ENCODE data around the gene OTP. TPM values are rescaled to one million over a fixed set of nuclear protein-coding genes. Genes with fewer than 3 reads are reported as not detected.

The OTP gene
- polyA plus RNA-seq, 2 of the 4 experiments (the other 2 are of a cell fraction), result 0.01 to 0.03 TPM

GRCh38 chr5:77635917-77636640, 2.4 kb downstream of the OTP start:
- DNase-seq (ENCODE audit: low read depth in 1 of 2, low spot score in 1 of 2) (no peak), ATAC-seq (no peak), FAIRE-seq (no peak)
- Histone ChIP-seq H3K4me2 (no peak overlapping the region), H3K4me1 (peaks cover 8% of the 10 kb centered on the region; the same call in 2 of the 3 replicates), H3K9me3 (no peaks in the 10 kb centered on the region), H3K4me3 (no peak overlapping the region), H3K27ac (no peak overlapping the region)
- CTCF ChIA-PET, result interaction anchor here (0.6 to 2.5 kb wide), 3 partner anchors 11 to 591 kb away, joined by 3 to 13 read pairs (median 3); no protein-coding TSS in a partner anchor
- POLR2A ChIA-PET, result no interaction called here
- TF ChIP-seq ZFP36 (IDR thresholded peaks at IDR 0.05; ENCODE audit: borderline replicate concordance, partially characterized antibody) (no peak), NPAS2 (CRISPR knock-in tag; IDR thresholded peaks at IDR 0.05; ENCODE audit: borderline replicate concordance) (no peak), NR3C1 (IDR thresholded peaks at IDR 0.05) (no peak)
- TF ChIP-seq, protein P1, sequence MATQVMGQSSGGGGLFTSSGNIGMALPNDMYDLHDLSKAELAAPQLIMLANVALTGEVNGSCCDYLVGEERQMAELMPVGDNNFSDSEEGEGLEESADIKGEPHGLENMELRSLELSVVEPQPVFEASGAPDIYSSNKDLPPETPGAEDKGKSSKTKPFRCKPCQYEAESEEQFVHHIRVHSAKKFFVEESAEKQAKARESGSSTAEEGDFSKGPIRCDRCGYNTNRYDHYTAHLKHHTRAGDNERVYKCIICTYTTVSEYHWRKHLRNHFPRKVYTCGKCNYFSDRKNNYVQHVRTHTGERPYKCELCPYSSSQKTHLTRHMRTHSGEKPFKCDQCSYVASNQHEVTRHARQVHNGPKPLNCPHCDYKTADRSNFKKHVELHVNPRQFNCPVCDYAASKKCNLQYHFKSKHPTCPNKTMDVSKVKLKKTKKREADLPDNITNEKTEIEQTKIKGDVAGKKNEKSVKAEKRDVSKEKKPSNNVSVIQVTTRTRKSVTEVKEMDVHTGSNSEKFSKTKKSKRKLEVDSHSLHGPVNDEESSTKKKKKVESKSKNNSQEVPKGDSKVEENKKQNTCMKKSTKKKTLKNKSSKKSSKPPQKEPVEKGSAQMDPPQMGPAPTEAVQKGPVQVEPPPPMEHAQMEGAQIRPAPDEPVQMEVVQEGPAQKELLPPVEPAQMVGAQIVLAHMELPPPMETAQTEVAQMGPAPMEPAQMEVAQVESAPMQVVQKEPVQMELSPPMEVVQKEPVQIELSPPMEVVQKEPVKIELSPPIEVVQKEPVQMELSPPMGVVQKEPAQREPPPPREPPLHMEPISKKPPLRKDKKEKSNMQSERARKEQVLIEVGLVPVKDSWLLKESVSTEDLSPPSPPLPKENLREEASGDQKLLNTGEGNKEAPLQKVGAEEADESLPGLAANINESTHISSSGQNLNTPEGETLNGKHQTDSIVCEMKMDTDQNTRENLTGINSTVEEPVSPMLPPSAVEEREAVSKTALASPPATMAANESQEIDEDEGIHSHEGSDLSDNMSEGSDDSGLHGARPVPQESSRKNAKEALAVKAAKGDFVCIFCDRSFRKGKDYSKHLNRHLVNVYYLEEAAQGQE (IDR thresholded peaks at IDR 0.05), result peak; percentile 47; the same call in 1 of the 2 replicates
- WGBS (ENCODE audit: missing lambda C conversion rate), result 67% methylated on average over 30 of the region's 30 CpGs

- peaks cover 8% of the 10 kb centered on the region; the same call in 2 of the 3 replicates for H3K4me1 ChIP-seq
- ATAC-seq (no peak), FAIRE-seq (no peak), DNase-seq (ENCODE audit: low read depth in 1 of 2, low spot score in 1 of 2) (no peak)
- TF ChIP-seq, protein P1 (IDR thresholded peaks at IDR 0.05), result peak; percentile 94
- TF ChIP-seq EHMT2 (IDR thresholded peaks at IDR 0.05; ENCODE audit: low read depth), result peak; percentile 95; the same call in 1 of the 2 replicates
- TF ChIP-seq HDAC2 (IDR thresholded peaks at IDR 0.05), result no peak
- no peaks in the 10 kb centered on the region for H3K9me3 ChIP-seq
- POLR2A ChIA-PET, result no interaction called here
- WGBS (ENCODE audit: missing lambda C conversion rate), result 70% methylated on average over 11 of the region's 11 CpGs
- CTCF ChIA-PET, result interaction anchor here (2.5 kb wide), 1 partner anchor 11 kb away, joined by 13 read pairs; no protein-coding TSS in a partner anchor
- no peak overlapping the region for H3K4me3 ChIP-seq
- H3K27ac ChIP-seq, result no peak overlapping the region
- H3K4me2 ChIP-seq, result no peak overlapping the region
These were observed 3.2 kb downstream of the OTP start for GRCh38 chr5:77635067-77635916.

- Histone ChIP-seq H3K4me3 (no peak overlapping the region), H3K4me1 (peaks cover 8% of the 10 kb centered on the region; the same call in 2 of the 3 replicates), H3K9me3 (no peaks in the 10 kb centered on the region), H3K27ac (no peak overlapping the region), H3K4me2 (no peak overlapping the region)
- DNase-seq (ENCODE audit: low read depth in 1 of 2, low spot score in 1 of 2) (no peak), ATAC-seq (no peak), FAIRE-seq (no peak)
- ChIA-PET POLR2A (no interaction called here), CTCF (no interaction called here)
- 54% methylated on average over 5 of the region's 5 CpGs for WGBS (ENCODE audit: missing lambda C conversion rate)
- TF ChIP-seq ESRRA (IDR thresholded peaks at IDR 0.05; ENCODE audit: borderline replicate concordance, low read length), result no peak
- TF ChIP-seq, protein P2, sequence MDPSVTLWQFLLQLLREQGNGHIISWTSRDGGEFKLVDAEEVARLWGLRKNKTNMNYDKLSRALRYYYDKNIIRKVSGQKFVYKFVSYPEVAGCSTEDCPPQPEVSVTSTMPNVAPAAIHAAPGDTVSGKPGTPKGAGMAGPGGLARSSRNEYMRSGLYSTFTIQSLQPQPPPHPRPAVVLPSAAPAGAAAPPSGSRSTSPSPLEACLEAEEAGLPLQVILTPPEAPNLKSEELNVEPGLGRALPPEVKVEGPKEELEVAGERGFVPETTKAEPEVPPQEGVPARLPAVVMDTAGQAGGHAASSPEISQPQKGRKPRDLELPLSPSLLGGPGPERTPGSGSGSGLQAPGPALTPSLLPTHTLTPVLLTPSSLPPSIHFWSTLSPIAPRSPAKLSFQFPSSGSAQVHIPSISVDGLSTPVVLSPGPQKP (IDR thresholded peaks at IDR 0.05; ENCODE audit: low read depth, low read length), result no peak
- no peak for TF ChIP-seq ZSCAN20 (CRISPR knock-in tag; IDR thresholded peaks at IDR 0.05)
- no peak for TF ChIP-seq PBX3 (IDR thresholded peaks at IDR 0.05)
- TF ChIP-seq ZNF302 (CRISPR knock-in tag; IDR thresholded peaks at IDR 0.05), result no peak
- no peak for TF ChIP-seq SMC3 (IDR thresholded peaks at IDR 0.05)
- no peak for TF ChIP-seq USF2 (IDR thresholded peaks at IDR 0.05)
- TF ChIP-seq HEYL (CRISPR knock-in tag; IDR thresholded peaks at IDR 0.05), result no peak
- no peak for TF ChIP-seq NPAS2 (CRISPR knock-in tag; IDR thresholded peaks at IDR 0.05; ENCODE audit: borderline replicate concordance)
- no peak for TF ChIP-seq JUNB (IDR thresholded peaks at IDR 0.05)
- TF ChIP-seq, protein P3, sequence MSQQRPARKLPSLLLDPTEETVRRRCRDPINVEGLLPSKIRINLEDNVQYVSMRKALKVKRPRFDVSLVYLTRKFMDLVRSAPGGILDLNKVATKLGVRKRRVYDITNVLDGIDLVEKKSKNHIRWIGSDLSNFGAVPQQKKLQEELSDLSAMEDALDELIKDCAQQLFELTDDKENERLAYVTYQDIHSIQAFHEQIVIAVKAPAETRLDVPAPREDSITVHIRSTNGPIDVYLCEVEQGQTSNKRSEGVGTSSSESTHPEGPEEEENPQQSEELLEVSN (IDR thresholded peaks at IDR 0.05; ENCODE audit: borderline replicate concordance, low read depth), result no peak
- no peak for TF ChIP-seq NFE2L2 (conservative IDR thresholded peaks at IDR 0.05; ENCODE audit: low read length)
- no peak for TF ChIP-seq HOXB13 (CRISPR knock-in tag; IDR thresholded peaks at IDR 0.05; ENCODE audit: low read depth)
- TF ChIP-seq HOXB5 (CRISPR knock-in tag; IDR thresholded peaks at IDR 0.05), result no peak
These were observed 4.8 kb downstream of the OTP start for GRCh38 chr5:77633709-77634108.

All from A549 (cell line).